ENCODE data around the gene PRPF19. TPM values are rescaled to one million over a fixed set of nuclear protein-coding genes. Genes with fewer than 3 reads are reported as not detected.

Gene PRPF19
- total and polyA plus RNA-seq, 2 donors (not counting 1 experiment from before 2014, with no cell fraction given), result 32.6 to 37.7 TPM

DNA sequence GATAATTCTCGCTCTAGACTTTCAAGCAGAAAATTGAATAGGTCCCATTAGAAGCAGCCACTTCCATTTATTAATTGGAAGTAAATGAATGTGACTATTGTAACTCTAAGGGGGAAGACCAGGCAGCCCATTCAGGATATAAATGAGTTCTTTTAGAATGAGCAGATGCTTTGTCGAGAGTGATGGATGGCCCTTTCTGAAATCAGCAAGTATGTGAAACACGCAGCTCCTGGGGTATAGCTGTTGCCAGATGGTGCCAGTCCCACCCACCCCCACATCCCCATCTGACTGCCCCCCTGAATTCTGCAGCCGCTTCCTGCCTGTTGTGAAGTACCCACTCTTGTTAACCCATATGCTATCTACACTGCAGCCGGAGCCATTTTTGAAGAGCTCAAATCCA, 41.9 kb upstream of the PRPF19 start:
- no peaks in the 10 kb centered on the region for H3K27me3 ChIP-seq (ENCODE audit: control insufficient read depth, insufficient read depth, low read length)
- TF ChIP-seq, protein P1, sequence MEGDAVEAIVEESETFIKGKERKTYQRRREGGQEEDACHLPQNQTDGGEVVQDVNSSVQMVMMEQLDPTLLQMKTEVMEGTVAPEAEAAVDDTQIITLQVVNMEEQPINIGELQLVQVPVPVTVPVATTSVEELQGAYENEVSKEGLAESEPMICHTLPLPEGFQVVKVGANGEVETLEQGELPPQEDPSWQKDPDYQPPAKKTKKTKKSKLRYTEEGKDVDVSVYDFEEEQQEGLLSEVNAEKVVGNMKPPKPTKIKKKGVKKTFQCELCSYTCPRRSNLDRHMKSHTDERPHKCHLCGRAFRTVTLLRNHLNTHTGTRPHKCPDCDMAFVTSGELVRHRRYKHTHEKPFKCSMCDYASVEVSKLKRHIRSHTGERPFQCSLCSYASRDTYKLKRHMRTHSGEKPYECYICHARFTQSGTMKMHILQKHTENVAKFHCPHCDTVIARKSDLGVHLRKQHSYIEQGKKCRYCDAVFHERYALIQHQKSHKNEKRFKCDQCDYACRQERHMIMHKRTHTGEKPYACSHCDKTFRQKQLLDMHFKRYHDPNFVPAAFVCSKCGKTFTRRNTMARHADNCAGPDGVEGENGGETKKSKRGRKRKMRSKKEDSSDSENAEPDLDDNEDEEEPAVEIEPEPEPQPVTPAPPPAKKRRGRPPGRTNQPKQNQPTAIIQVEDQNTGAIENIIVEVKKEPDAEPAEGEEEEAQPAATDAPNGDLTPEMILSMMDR (conservative IDR thresholded peaks at IDR 0.05 in 1 of 2, IDR thresholded peaks at IDR 0.05 in 1 of 2; ENCODE audit: low read depth in 1 of 2, low read length in 2 of 2), result no peak
- TF ChIP-seq EZH2 (IDR thresholded peaks at IDR 0.05; ENCODE audit: low read length, missing control alignments), result no peak

DNA sequence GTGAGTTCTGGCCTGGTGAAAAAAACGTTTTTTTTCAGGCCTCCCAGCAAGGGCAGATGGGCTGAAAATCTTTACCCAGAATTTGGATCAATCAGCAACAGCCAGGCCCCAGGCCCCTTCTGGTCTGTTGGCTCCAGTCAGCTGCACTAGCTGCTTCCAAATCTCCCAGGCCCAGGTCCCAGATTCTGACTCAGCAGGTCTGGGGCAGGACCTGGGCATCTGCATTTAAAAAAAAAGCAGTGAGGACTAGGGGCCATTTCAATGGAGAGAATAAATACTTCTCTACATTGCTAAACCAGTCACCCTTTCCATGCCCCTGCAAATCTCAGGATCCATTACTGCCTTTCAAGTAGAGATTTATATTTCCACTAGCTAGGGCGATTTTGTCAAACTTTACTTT, 41.3 kb upstream of the PRPF19 start:
- H3K27ac ChIP-seq (ENCODE audit: insufficient read depth, low read length), result no peak overlapping the region
- DNase-seq (ENCODE audit: low read depth in 2 of 2), result no peak
- no peaks in the 10 kb centered on the region for H3K79me2 ChIP-seq (ENCODE audit: control insufficient read depth, insufficient read depth, low read length)
- no peak overlapping the region for H2AFZ ChIP-seq (ENCODE audit: low read length)
- H3K4me2 ChIP-seq (ENCODE audit: extremely low read depth, insufficient read depth, low read length), result no peak overlapping the region
- H3K9ac ChIP-seq (ENCODE audit: insufficient read depth, low read length), result no peak overlapping the region
- no peaks in the 10 kb centered on the region for H4K20me1 ChIP-seq (ENCODE audit: control insufficient read depth, extremely low read depth, insufficient read depth, low read length)
- H3K36me3 ChIP-seq (ENCODE audit: control insufficient read depth, insufficient read depth, low read length), result no peaks in the 10 kb centered on the region
- H3K4me1 ChIP-seq (ENCODE audit: control insufficient read depth, extremely low read depth, insufficient read depth, low read length), result peaks cover 2% of the 10 kb centered on the region
- no peaks in the 10 kb centered on the region for H3K27me3 ChIP-seq (ENCODE audit: control insufficient read depth, insufficient read depth, low read length)
- TF ChIP-seq EZH2 (IDR thresholded peaks at IDR 0.05; ENCODE audit: low read length, missing control alignments), result no peak
- TF ChIP-seq, protein P1 (conservative IDR thresholded peaks at IDR 0.05 in 1 of 2, IDR thresholded peaks at IDR 0.05 in 1 of 2; ENCODE audit: low read depth in 1 of 2, low read length in 2 of 2), result no peak
- H3K9me3 ChIP-seq (ENCODE audit: control insufficient read depth, insufficient read depth, low read depth, low read length), result no peaks in the 10 kb centered on the region
- H3K4me3 ChIP-seq (replicated peaks in 1 of 4; ENCODE audit: control extremely low read depth in 1 of 4, insufficient read depth in 1 of 4, low read depth in 3 of 4, low read length in 4 of 4), result no peak overlapping the region

More for the DNA sequence above, 41.9 kb upstream of the PRPF19 start:
- H3K4me3 ChIP-seq (replicated peaks in 1 of 4; ENCODE audit: control extremely low read depth in 1 of 4, insufficient read depth in 1 of 4, low read depth in 3 of 4, low read length in 4 of 4), result no peak overlapping the region
- H3K79me2 ChIP-seq (ENCODE audit: control insufficient read depth, insufficient read depth, low read length), result no peaks in the 10 kb centered on the region
- H2AFZ ChIP-seq (ENCODE audit: low read length), result no peak overlapping the region
- H3K4me2 ChIP-seq (ENCODE audit: extremely low read depth, insufficient read depth, low read length), result no peak overlapping the region
- no peak for DNase-seq (ENCODE audit: low read depth in 2 of 2)
- no peaks in the 10 kb centered on the region for H4K20me1 ChIP-seq (ENCODE audit: control insufficient read depth, extremely low read depth, insufficient read depth, low read length)
- H3K27ac ChIP-seq (ENCODE audit: insufficient read depth, low read length), result no peak overlapping the region
- no peak overlapping the region for H3K9ac ChIP-seq (ENCODE audit: insufficient read depth, low read length)
- H3K4me1 ChIP-seq (ENCODE audit: control insufficient read depth, extremely low read depth, insufficient read depth, low read length), result peaks cover 2% of the 10 kb centered on the region
- no peaks in the 10 kb centered on the region for H3K9me3 ChIP-seq (ENCODE audit: control insufficient read depth, insufficient read depth, low read depth, low read length)
- H3K36me3 ChIP-seq (ENCODE audit: control insufficient read depth, insufficient read depth, low read length), result no peaks in the 10 kb centered on the region

DNA sequence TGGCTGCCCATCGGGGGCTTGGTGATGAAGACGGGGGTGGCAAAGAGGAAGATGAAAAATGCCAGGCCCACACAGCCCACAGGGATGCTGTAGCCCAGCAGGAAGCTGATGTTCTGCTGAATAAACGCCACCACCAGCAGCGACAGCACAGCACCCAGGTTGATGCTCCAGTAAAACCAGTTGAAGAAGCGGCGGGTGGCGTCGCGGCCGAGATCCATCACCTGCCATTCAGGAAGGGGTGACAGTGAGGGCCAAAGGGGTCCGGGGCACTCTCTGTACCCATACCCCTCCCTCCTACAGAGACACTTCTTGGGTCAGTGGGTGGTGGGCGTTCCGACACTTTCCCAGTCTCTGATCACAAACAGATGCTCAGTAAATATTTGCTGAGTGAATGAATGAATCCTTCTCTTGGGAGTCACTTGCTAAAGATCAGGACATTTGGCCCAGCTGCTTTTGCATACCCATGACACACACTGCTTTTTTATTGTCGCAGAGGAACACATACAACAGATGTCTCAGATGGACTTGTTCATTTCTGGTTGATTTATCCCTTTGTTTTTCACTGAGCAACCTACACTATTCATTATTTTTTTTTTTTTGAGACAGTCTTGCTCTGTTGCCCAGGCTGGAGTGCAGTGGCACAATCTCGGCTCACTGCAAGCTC, 40.3 kb upstream of the PRPF19 start:
- TF ChIP-seq EZH2 (IDR thresholded peaks at IDR 0.05; ENCODE audit: low read length, missing control alignments), result no peak
- TF ChIP-seq, protein P1 (conservative IDR thresholded peaks at IDR 0.05 in 1 of 2, IDR thresholded peaks at IDR 0.05 in 1 of 2; ENCODE audit: low read depth in 1 of 2, low read length in 2 of 2), result no peak
- no peak overlapping the region for H3K27ac ChIP-seq (ENCODE audit: insufficient read depth, low read length)
- DNase-seq (ENCODE audit: low read depth in 2 of 2), result no peak

More for the DNA sequence above, 40.3 kb upstream of the PRPF19 start:
- H3K79me2 ChIP-seq (ENCODE audit: control insufficient read depth, insufficient read depth, low read length), result no peaks in the 10 kb centered on the region
- no peaks in the 10 kb centered on the region for H3K36me3 ChIP-seq (ENCODE audit: control insufficient read depth, insufficient read depth, low read length)
- no peak overlapping the region for H2AFZ ChIP-seq (ENCODE audit: low read length)
- H3K9ac ChIP-seq (ENCODE audit: insufficient read depth, low read length), result no peak overlapping the region
- no peak overlapping the region for H3K4me3 ChIP-seq (replicated peaks in 1 of 4; ENCODE audit: control extremely low read depth in 1 of 4, insufficient read depth in 1 of 4, low read depth in 3 of 4, low read length in 4 of 4)
- no peak overlapping the region for H3K4me2 ChIP-seq (ENCODE audit: extremely low read depth, insufficient read depth, low read length)
- H3K27me3 ChIP-seq (ENCODE audit: control insufficient read depth, insufficient read depth, low read length), result no peaks in the 10 kb centered on the region
- H4K20me1 ChIP-seq (ENCODE audit: control insufficient read depth, extremely low read depth, insufficient read depth, low read length), result no peaks in the 10 kb centered on the region
- H3K9me3 ChIP-seq (ENCODE audit: control insufficient read depth, insufficient read depth, low read depth, low read length), result no peaks in the 10 kb centered on the region
- peaks cover 2% of the 10 kb centered on the region for H3K4me1 ChIP-seq (ENCODE audit: control insufficient read depth, extremely low read depth, insufficient read depth, low read length)

Data from fibroblast of lung (primary cell).